ENCODE data around the gene SHC3. TPM values are rescaled to one million over a fixed set of nuclear protein-coding genes. Genes with fewer than 3 reads are reported as not detected.
A peak's percentile ranks its signal among the peaks of the same experiment; 100 is the strongest.

The SHC3 gene
- total and polyA plus RNA-seq, 12 donors: 0.15 to 0.71 (median 0.33) TPM

- Histone ChIP-seq H3K9me3 (no peaks in the 10 kb centered on the region), H3K36me3 (no peaks in the 10 kb centered on the region), H3K27me3 (no peaks in the 10 kb centered on the region), H3K4me1 (no peaks in the 10 kb centered on the region), H3K4me3 (no peak overlapping the region), H3K27ac (peak overlapping the region in 1 of 10 donors; percentile 10)
- WGBS, 2 donors: 85 to 90% methylated on average over 5 of the region's 5 CpGs
- peak in 1 of 8 donors; percentile 29 for ATAC-seq
- intact Hi-C loops (cut with DNase I): no loop called here
- DNase-seq: no peak
- no peak for TF ChIP-seq CTCF (IDR thresholded peaks at IDR 0.05)
These were observed 125.3 kb downstream of the SHC3 start for GRCh38 chr9:89053301-89053700.

- Histone ChIP-seq H3K4me1 (no peaks in the 10 kb centered on the region), H3K4me3 (no peak overlapping the region), H3K9me3 (no peaks in the 10 kb centered on the region), H3K27ac (peak overlapping the region in 1 of 10 donors; percentile 10), H3K36me3 (no peaks in the 10 kb centered on the region), H3K27me3 (peaks cover 0 to 7% (median 0%) of the 10 kb centered on the region in 7 donors)
- no peak for TF ChIP-seq CTCF (IDR thresholded peaks at IDR 0.05)
- ATAC-seq (peak in 6 of 8 donors; percentile 38 to 89 (median 58)), DNase-seq (no peak)
- intact Hi-C loops (cut with DNase I): no loop called here
- 76 to 80% methylated on average over 6 of the region's 6 CpGs for WGBS, 2 donors
These were observed 126.0 kb downstream of the SHC3 start for GRCh38 chr9:89052470-89053097.

GRCh38 chr9:89051421-89052025, 127.1 kb downstream of the SHC3 start:
- 93 to 96% methylated on average over 12 of the region's 12 CpGs for WGBS, 2 donors
- no peaks in the 10 kb centered on the region for H3K36me3 ChIP-seq
- H3K4me1 ChIP-seq: peaks cover 0 to under 1% (median 0%) of the 10 kb centered on the region in 9 donors
- no peak overlapping the region for H3K27ac ChIP-seq
- ATAC-seq (no peak), DNase-seq (no peak)
- TF ChIP-seq CTCF (IDR thresholded peaks at IDR 0.05): no peak
- intact Hi-C loops (cut with DNase I): no loop called here
- H3K4me3 ChIP-seq: no peak overlapping the region
- H3K27me3 ChIP-seq: peaks cover 0 to 7% (median 0%) of the 10 kb centered on the region in 7 donors
- H3K9me3 ChIP-seq: no peaks in the 10 kb centered on the region

- intact Hi-C loops (cut with DNase I): no loop called here
- WGBS, 2 donors: 90 to 93% methylated on average over 8 of the region's 8 CpGs
- no peak overlapping the region for H3K4me3 ChIP-seq
- no peak for ATAC-seq
- no peaks in the 10 kb centered on the region for H3K36me3 ChIP-seq
- peaks cover 0 to 7% (median 0%) of the 10 kb centered on the region in 7 donors for H3K27me3 ChIP-seq
- DNase-seq: no peak
- H3K9me3 ChIP-seq: no peaks in the 10 kb centered on the region
- no peak for TF ChIP-seq CTCF (IDR thresholded peaks at IDR 0.05)
- H3K27ac ChIP-seq: no peak overlapping the region
- peaks cover 0 to 4% (median 0%) of the 10 kb centered on the region in 9 donors for H3K4me1 ChIP-seq
These were observed 129.0 kb downstream of the SHC3 start for GRCh38 chr9:89049646-89050045.
